HEK293T (cell line): Measurements from ENCODE around the gene OGFOD2.

Experiments used
- ARNT ChIP-seq: fragments of 450-650 bp; IDR thresholded peaks from 2 replicates; pipeline ENCODE4 v1.6.1; 2017; ENCODE audit warnings: mild to moderate bottlenecking
- BHLHE40 ChIP-seq: fragments of 450-650 bp; IDR thresholded peaks from 2 replicates; pipeline ENCODE4 v1.6.1; 2016; ENCODE audit warnings: mild to moderate bottlenecking, moderate library complexity, borderline replicate concordance
- ELF4 ChIP-seq: fragments of 450-650 bp; IDR thresholded peaks from 2 replicates; pipeline ENCODE4 v1.6.1; 2017; ENCODE audit warnings: antibody characterized with exemption
- FOXK2 ChIP-seq: fragments of 450-650 bp; IDR thresholded peaks from 2 replicates; pipeline ENCODE4 v1.6.1; 2016; ENCODE audit warnings: mild to moderate bottlenecking
- FOXM1 ChIP-seq: fragments of 450-650 bp; IDR thresholded peaks from 2 replicates; pipeline ENCODE4 v1.6.1; 2017; ENCODE audit warnings: mild to moderate bottlenecking, borderline replicate concordance
- HDGF ChIP-seq: fragments of 450-650 bp; IDR thresholded peaks from 2 replicates; pipeline ENCODE4 v1.6.1; 2017; ENCODE audit warnings: antibody characterized with exemption, borderline replicate concordance
- LEF1 ChIP-seq: fragments of 450-650 bp; IDR thresholded peaks from 2 replicates; pipeline ENCODE4 v1.6.1; 2017; ENCODE audit warnings: mild to moderate bottlenecking, borderline replicate concordance
- NFRKB ChIP-seq: fragments of 450-650 bp; IDR thresholded peaks from 2 replicates; pipeline ENCODE4 v1.6.1; 2016; ENCODE audit warnings: mild to moderate bottlenecking, moderate library complexity
- PKNOX1 ChIP-seq: fragments of 450-650 bp; IDR thresholded peaks from 2 replicates; pipeline ENCODE4 v1.6.1; 2016
- SUZ12 ChIP-seq: fragments of 450-650 bp; IDR thresholded peaks from 2 replicates; pipeline ENCODE4 v1.6.1; 2016; ENCODE audit warnings: mild to moderate bottlenecking
- ZNF384 ChIP-seq: fragments of 450-650 bp; IDR thresholded peaks from 2 replicates; pipeline ENCODE4 v1.6.1; 2016

- TF ChIP-seq ARNT: no peak
- TF ChIP-seq ZNF384: no peak
- TF ChIP-seq NFRKB: no peak
- no peak for TF ChIP-seq SUZ12
- no peak for TF ChIP-seq PKNOX1
- TF ChIP-seq FOXM1: no peak
- TF ChIP-seq ELF4: no peak
- no peak for TF ChIP-seq HDGF
- no peak for TF ChIP-seq FOXK2
- no peak for TF ChIP-seq LEF1
- TF ChIP-seq BHLHE40: no peak
Measured at GRCh38 chr12:122949405-122949804, 25.6 kb upstream of the OGFOD2 start.
